Activated gamma-delta T cell treated with Interleukin-2 at 50 U/mL for 16 hours (primary cell): ENCODE data around the gene SLC8A1.

ENCODE experiments used
- DNase-seq: peaks from one replicate; pipeline ENCODE4 v3.0.0-alpha.2; 2020

SLC8A1 gene

GRCh38 chr2:40451918-40452605 is at the start of gene SLC8A1:
Gene SLC8A1 (minus strand): TSS chr2:40452090.
- no peak for DNase-seq

GRCh38 chr2:40499437-40499836 is 47.5 kb upstream of the SLC8A1 start:
- DNase-seq = no peak

- DNase-seq = no peak
Measured at GRCh38 chr2:40497251-40497859, 45.5 kb upstream of the SLC8A1 start.

- DNase-seq = no peak
Measured at GRCh38 chr2:40489678-40489960, 37.7 kb upstream of the SLC8A1 start.

DNA sequence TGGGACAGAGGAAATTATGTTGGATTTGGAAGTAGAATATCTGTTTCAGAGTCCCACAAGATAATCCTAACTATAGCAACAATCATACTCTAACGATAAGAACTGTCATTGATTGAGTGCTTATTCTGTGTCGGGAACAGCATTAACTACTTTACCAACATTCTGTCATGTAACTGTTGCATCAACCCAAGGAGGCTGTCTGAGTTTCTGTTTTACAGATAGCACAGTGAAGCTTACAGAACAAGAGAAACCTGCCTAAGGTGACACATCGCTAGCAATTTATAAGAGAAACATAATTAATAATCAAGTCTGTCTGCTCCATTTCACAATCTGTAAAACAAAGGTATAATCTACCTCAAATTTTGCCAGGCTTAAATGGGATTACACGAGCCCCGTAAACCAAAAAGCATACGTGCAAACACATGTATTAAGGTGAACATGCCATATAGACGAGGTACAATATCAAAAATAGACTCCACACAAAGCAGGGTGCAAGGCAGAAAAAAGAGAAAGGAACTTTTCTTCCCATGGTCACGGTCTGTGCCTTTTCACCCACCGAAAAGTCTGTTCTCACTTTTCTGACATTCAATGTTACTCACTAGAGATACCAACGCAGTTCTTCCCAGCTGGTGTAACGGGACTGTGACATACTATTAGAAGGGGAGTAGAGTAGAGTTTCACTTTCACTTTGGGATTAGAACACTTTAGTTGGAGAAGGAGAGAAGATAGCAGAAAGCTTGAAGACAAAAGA is 37.2 kb upstream of the SLC8A1 start:
- DNase-seq = no peak

- DNase-seq = no peak
Measured at GRCh38 chr2:40488101-40488601, 36.3 kb upstream of the SLC8A1 start.

DNA sequence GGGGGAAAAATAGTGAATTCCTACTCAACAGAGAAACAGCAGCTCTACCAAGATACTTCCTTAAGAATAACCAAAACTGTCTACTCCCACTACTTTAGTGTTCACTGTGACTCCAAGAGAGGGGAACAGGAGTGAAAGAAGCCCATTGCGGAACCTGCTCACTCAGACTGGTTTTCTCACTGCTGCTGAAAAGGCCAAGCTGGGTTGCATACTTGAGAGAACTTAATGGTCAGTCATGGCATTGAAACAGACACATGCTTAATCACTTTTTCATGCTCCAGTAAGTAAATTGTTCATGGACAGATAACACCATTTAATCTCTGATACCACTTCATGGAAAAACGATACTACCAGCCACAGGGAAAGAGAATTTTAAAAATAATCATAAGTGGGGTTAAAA is 35.7 kb upstream of the SLC8A1 start:
- no peak for DNase-seq

DNA sequence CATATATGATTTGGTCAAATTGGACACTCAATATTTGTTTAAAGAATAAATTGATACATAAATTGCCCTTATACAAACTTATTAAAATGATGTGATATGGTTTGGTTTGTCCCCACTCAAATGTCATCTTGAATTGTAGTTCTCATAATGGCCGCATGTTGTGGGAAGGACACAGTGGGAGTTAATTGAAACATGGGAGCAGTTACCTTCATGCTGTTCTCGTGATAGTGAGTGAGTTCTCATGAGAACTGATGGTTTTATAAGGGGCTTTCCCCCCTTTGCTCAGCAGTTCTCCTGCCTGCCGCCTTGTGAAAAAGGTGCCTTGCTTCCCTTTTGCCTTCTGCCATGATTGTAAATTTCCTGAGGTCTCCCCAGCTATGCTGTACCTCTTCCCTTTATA is 34.0 kb upstream of the SLC8A1 start:
- no peak for DNase-seq

GRCh38 chr2:40485318-40485717 is 33.4 kb upstream of the SLC8A1 start:
- no peak for DNase-seq

DNA sequence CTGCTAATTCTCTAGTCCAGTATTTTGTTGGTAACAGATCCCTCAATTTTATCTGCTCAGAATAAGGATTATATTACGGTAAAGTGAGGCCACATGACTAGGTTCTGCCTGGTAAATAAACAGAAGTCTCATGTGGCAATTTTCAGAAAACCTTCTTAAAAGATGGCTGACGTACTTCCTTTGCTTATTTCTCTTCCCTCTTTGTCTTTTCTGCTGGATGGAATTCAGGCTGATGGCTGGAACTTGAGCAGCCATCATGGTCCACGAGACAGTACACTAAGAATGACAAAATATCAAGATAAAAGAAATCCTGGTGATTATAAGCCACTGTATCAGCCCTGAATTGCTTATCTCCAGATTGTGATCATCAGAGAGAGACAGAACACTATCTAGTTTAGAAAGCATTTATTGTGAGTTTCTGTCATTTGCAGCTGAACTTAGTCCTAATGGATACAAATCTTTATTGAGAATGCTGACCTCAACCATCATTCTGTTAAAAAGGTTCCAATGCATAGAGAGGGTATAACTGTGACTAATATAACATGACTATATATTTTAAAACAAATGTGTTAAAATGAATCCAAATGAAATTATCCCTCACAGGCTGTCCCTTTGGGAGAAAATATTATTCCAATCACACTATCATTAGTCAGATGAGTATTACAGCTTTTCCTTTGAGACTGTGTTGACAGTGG is 31.8 kb upstream of the SLC8A1 start:
- no peak for DNase-seq

DNA sequence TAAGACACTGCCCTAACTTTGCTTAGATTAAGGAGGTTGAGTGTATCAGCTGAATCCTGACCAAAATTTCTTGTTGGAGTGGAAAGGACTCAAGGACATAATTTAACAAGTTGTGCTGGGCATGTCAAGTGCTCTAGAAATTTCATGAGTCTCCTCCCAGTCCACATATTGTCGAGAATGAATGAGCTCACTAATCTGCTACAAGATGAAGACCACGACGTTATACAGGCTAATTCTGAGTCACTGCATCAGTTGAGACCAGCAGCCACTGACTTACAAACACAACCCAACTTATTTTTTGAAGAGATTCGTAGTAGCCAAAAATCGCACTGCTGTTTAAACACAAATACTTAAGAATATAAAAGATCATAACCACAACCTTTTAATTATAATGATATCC is 28.7 kb upstream of the SLC8A1 start:
- no peak for DNase-seq

DNA sequence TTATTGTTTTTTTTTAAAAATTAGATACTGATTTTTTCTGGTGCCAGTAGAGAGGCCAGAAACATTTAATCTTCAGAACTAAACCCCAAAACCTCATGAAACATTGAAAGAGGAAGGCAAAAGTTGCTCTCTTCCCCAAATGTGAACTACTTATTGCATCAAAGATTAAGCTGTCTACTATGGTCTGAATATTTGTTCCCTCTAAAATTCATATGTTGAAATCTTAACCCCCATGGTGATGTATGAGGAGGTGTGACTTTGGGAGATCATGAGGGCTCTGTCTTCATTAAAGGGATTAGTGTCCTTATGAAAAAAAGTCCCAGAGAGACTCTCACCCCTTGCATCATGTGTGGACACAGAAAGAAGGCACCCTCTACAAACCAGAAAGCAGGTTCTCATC is 28.2 kb upstream of the SLC8A1 start:
- no peak for DNase-seq

- no peak for DNase-seq
Measured at GRCh38 chr2:40477361-40477760, 25.5 kb upstream of the SLC8A1 start.

DNA sequence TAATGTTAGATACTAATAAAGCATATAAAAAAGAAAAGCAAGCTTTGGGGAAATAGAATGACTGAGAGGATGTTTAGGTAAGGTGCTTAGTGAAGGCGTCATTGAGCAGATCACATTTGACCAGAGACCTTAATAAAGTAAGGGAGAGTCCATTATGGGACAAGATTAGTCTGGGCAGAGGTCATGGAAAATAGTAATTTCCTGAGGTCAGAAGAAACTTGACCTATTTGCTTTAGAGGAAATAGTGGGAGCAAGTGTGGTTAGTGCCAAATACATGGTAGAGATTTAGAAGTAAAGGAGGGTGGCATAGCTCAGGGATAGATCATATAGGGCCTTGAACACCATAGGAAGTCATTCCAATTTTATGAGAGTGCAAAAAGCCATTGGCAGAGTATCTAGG is 24.5 kb upstream of the SLC8A1 start:
- DNase-seq = no peak

DNA sequence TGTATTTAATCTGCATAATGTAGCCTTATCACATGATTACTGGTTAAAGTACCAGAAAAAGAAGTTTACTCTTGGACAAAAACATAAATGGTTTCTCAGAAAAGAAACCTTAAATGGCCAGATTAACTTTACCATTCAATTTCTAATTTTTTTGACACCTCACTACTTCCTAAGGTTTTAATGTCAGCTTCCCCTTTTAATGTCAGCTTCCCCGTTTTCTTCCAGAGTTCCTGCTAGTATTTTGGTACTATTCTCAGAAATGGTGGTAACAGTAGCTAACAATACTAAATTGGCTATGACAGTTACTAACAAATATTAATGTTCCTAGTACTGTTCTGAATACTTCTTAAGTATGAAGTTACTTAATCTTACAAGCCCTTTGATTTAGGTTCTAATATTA is 22.4 kb upstream of the SLC8A1 start:
- DNase-seq = no peak

DNA sequence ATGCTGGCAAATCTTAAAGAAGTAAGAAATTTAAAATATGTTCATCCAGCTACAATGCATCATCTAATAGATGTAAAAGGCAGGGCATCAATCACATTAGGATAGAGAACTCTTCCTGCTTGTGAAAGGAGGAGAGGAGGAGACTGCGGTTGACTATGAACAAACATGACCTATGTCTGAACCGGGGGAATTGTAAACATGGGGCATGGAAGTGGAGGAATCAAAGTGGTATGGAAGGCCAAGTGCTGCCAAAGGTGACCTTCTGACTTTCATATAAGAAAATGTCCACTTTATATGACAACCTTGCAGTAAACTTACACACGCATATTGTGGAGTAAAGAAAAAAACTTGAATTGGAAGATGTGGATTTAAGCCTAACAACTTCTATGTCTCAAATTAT is 20.0 kb upstream of the SLC8A1 start:
- no peak for DNase-seq

DNA sequence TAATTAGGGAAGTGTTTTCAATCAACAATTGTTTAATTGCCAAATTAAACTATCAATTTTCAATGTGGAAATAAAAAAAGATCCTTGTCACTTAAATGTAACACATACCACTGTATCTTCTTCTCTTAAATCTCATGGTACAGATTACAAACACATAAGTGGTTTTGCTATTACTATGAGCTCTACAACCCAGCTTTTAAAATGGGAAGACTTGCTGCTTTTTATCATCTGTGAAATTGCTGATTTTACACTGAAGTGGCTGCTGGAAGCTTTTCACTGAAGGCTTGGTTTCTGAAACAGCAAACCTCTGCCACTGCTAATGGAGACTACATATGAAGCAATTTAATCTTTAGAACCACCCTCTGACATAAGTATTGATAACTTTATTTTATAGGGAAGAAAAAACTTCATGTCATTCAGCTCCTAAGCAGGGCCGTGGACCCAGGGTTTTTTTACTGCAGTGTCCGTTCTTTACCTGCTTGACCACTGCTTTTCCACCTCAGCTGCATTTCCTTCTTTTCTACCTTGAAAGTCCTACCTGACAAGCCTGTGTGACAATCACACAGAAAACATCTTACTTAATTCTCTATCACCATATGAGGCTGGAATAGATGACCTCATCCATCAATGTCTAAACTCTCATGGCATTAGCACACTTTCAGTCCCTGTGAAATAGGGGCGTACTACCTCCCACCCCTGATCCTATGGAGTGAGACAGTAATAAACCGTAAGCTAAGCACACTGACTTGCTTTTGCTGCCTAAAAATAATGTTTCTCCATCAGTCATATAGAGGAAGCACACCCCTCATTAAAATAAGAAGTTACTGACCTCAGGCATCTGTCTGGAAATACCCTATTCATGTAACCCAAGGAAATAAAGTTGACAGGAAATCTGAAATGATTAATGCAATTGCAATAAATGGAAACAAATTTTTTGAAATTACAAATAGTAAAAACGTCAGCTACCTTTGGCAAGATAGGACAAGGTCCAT is 19.2 kb upstream of the SLC8A1 start:
- no peak for DNase-seq

DNA sequence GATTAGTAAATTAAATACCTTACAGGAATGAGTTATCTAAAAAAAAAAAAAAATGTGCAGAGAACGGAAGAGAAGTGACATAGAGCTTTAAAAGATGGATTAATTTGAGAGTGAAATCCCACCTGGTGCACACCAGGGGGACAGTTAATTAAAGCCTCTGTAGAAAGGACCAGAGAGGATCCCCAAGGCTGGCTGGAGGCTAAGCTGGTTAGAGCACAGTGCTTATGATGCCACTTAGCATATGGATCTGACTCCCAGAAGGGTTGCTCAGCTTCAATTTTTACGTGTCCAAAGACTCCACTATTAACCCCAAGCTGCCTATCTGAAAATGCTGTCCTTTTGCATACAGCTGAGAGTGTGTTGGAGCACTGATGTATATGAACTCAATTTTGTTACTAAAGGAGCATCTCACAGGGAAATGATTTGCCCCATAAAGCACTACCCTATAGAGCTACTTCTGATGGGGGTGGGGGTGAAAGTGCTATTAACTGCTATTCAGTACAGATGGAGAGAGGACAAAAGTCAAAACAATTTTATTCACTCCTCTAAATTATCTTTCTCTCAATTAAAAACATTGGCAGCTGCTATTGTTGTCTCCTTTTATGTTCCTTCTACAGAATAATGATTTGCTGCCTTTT is 15.2 kb upstream of the SLC8A1 start:
- no peak for DNase-seq

DNA sequence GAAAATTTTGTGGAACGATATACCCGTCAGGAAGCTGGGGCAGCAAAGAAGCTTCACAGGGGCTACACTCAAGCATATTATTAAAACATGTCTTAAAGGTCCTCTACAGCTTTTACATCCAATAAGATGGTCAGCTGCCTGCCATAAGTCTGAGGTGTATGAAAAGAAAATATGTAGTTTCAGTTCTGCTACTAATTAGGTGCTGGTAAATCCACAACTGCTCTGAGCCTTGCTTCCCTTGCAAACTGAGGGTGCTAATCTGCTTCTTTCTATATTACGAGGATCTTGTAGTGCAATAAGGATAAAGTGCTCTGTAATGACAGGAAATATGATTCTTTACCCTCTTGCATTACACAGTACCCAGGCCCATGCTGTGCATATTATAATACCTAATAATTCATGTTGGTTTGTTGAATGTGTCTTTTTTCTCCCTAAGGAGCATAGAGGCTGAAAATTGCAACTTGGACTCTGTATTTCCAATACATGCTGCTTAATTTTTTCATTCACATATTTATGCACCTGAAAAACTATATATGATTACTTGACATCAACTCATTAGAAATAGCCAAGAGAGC is 14.5 kb upstream of the SLC8A1 start:
- no peak for DNase-seq

GRCh38 chr2:40463112-40463511 is 11.2 kb upstream of the SLC8A1 start:
- DNase-seq = no peak

DNA sequence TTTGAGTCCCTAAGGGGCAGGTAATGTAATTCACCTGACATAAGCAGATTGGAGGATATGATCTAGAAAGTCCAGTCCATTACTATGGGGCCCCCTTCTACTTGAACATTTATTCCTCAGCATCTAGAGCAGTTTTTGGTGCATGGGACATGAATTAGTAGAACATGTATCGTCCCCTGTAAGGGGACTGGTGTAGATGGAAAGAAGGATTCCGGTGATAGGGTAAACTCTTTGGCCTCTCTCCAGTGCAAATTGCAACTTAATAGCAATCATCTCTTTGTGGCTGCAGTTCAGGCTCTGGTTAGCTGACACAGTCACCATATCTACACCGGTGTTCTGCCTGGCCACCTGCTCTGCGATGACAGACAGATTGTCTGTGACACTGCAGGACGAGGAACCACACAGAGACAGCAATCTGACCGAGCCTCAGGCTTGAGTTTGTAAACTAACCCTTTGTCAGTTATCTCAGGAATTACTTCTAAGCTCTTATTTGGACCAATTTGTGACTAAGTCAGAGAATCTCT is 6.4 kb upstream of the SLC8A1 start:
- DNase-seq = no peak
